ENCODE data around the gene TAS2R14.

Gene TAS2R14

GRCh38 chr12:10904686-10905085, 34.4 kb downstream of the TAS2R14 start:
- DNase-seq (ENCODE audit: low read depth) = no peak

GRCh38 chr12:10901427-10901826, 37.6 kb downstream of the TAS2R14 start:
- no peak for DNase-seq (ENCODE audit: low read depth)

- no peak for DNase-seq (ENCODE audit: low read depth)
Measured at GRCh38 chr12:10900972-10901371, 38.1 kb downstream of the TAS2R14 start.

- DNase-seq (ENCODE audit: low read depth) = no peak
Measured at GRCh38 chr12:10900530-10900929, 38.5 kb downstream of the TAS2R14 start.

- no peak for DNase-seq (ENCODE audit: low read depth)
Measured at GRCh38 chr12:10896854-10897253, 42.2 kb downstream of the TAS2R14 start.

GRCh38 chr12:10891937-10892336, 47.1 kb downstream of the TAS2R14 start:
- DNase-seq (ENCODE audit: low read depth) = no peak

- DNase-seq (ENCODE audit: low read depth) = no peak
Measured at GRCh38 chr12:10889226-10889625, 49.8 kb downstream of the TAS2R14 start.
